GM12878 (cell line): ENCODE measurements around the gene CNTN6. TPM values are rescaled to one million over a fixed set of nuclear protein-coding genes. Genes with fewer than 3 reads are reported as not detected.

Experiments
- ATAC-seq: fragments of 200-7000 bp; cut with Tn5 transposase; 3 replicates; pipeline ENCODE4 v1.9.1; 2020; ENCODE audit warnings: mild to moderate bottlenecking, moderate library complexity
- BruUV-seq: library from RNA; stranded (reverse); fragments of 400-500 nt; replicated peaks from 2 replicates; lab custom pipeline; 2021; lab: Mats Ljungman, UMichigan
- CTCF ChIA-PET: fragments of 300-600 bp; sonication (Branson Sonifier 250); formaldehyde crosslinking; extraction: SDS; loops from one replicate; lab custom pipeline; 2021; ENCODE audit warnings: inconsistent platforms; lab: Yijun Ruan, JAX
- POLR2A ChIA-PET: fragments of 350-600 bp; formaldehyde crosslinking; extraction: SDS; loops from one replicate; lab custom pipeline; 2021; ENCODE audit warnings: inconsistent platforms; lab: Charles Lee
- RAD21 ChIA-PET: fragments of 300-600 bp; sonication (Branson Sonifier 250); formaldehyde crosslinking; loops from one replicate; lab custom pipeline; 2023; ENCODE audit warnings: antibody characterized with exemption; ENCODE audit not compliant: unreplicated experiment; lab: Charles Lee
- SMC1A ChIA-PET: fragments of 300-600 bp; sonication (Branson Sonifier 250); formaldehyde crosslinking; loops from one replicate; lab custom pipeline; 2023; ENCODE audit not compliant: unreplicated experiment, uncharacterized antibody; lab: Charles Lee
- DNase-seq: peaks from one replicate; pipeline ENCODE4 v3.0.0-alpha.2; 2011; ENCODE audit warnings: low read depth, low spot score
- FAIRE-seq: peaks from 3 replicates; lab custom pipeline; 2011; peaks lifted over from hg19 to GRCh38; lab: Jason Lieb, UNC
- H2AFZ ChIP-seq: 2 replicates; pipeline ENCODE4 v1.6.0; 2011; ENCODE audit warnings: low read depth, low read length, control low read depth; ENCODE audit not compliant: control insufficient read depth
- H3K27ac ChIP-seq: 2 replicates; pipeline ENCODE4 v1.5.1; 2011; ENCODE audit warnings: control low read depth; ENCODE audit not compliant: control insufficient read depth, insufficient read depth
- H3K27me3 ChIP-seq, 2 experiments: replicated peaks in 1 of 2; 2 replicates each; pipeline versions ENCODE4 v1.6.0 to v1.6.1; 2011; ENCODE audit warnings: low read length in 1 of 2; ENCODE audit not compliant: control insufficient read depth in 2 of 2, insufficient read depth in 2 of 2
- H3K36me3 ChIP-seq, 2 experiments: 2 replicates each; pipeline ENCODE4 v1.5.1; 2011; ENCODE audit warnings: low read length in 1 of 2; ENCODE audit not compliant: control insufficient read depth in 2 of 2, insufficient read depth in 2 of 2
- H3K4me1 ChIP-seq: 2 replicates; pipeline ENCODE4 v1.6.1; 2011; ENCODE audit warnings: mild to moderate bottlenecking, low read length, moderate library complexity, mixed read lengths; ENCODE audit not compliant: control insufficient read depth, insufficient read depth
- H3K4me2 ChIP-seq: 2 replicates; pipeline ENCODE4 v1.6.0; 2011; ENCODE audit warnings: control low read depth; ENCODE audit not compliant: control insufficient read depth, insufficient read depth
- H3K4me3 ChIP-seq: fragments of 200-600 bp; sonication (generic); 2 replicates; pipeline ENCODE4 v1.5.1; 2016
- H3K79me2 ChIP-seq: 2 replicates; pipeline ENCODE4 v1.6.0; 2011; ENCODE audit warnings: low read length; ENCODE audit not compliant: control insufficient read depth, insufficient read depth
- H3K9ac ChIP-seq: 2 replicates; pipeline ENCODE4 v1.8.0; 2011; ENCODE audit warnings: low read length, control low read depth, mixed read lengths; ENCODE audit not compliant: control insufficient read depth, insufficient read depth
- H3K9me3 ChIP-seq: replicated peaks from 3 replicates; pipeline ENCODE4 v1.5.1; 2011; ENCODE audit warnings: mild to moderate bottlenecking, low read length; ENCODE audit not compliant: control insufficient read depth, insufficient read depth
- H4K20me1 ChIP-seq: 2 replicates; pipeline ENCODE4 v1.6.0; 2011; ENCODE audit not compliant: control insufficient read depth, insufficient read depth
- FOS ChIP-seq: IDR thresholded peaks from 3 replicates; pipeline ENCODE4 v1.6.1; 2011; ENCODE audit warnings: borderline replicate concordance; ENCODE audit not compliant: insufficient read length; ENCODE audit errors: extremely low read depth
- FOXM1 ChIP-seq: IDR thresholded peaks from 2 replicates; pipeline ENCODE4 v1.6.1; 2012; ENCODE audit warnings: low read depth, mild to moderate bottlenecking, inconsistent platforms, low read length, moderate library complexity
- GABPA ChIP-seq: IDR thresholded peaks from 2 replicates; pipeline ENCODE4 v1.6.1; 2014; ENCODE audit warnings: antibody characterized with exemption, low read depth, mild to moderate bottlenecking, inconsistent platforms
- HCFC1 ChIP-seq: fragments of 150-350 bp; IDR thresholded peaks from 2 replicates; pipeline ENCODE4 v1.6.1; 2014; ENCODE audit warnings: low read length
- JUNB ChIP-seq: IDR thresholded peaks from 2 replicates; pipeline ENCODE4 v1.6.1; 2016; ENCODE audit warnings: antibody characterized with exemption, mild to moderate bottlenecking
- KAT2A ChIP-seq: conservative IDR thresholded peaks from 2 replicates; pipeline ENCODE4 v1.6.1; 2011; ENCODE audit warnings: low read depth, low read length; ENCODE audit not compliant: control insufficient read depth
- MEF2B ChIP-seq: fragments of 450-650 bp; IDR thresholded peaks from 2 replicates; pipeline ENCODE4 v1.6.1; 2018; ENCODE audit warnings: mild to moderate bottlenecking, moderate library complexity; ENCODE audit not compliant: partially characterized antibody, poor library complexity, severe bottlenecking
- NFYA ChIP-seq: IDR thresholded peaks from 2 replicates; pipeline ENCODE4 v1.6.1; 2011; ENCODE audit warnings: low read depth, mild to moderate bottlenecking, low read length, improper control_type of control experiment, borderline replicate concordance
- NR2C1 ChIP-seq: fragments of 450-650 bp; IDR thresholded peaks from 2 replicates; pipeline ENCODE4 v1.6.1; 2017; ENCODE audit warnings: antibody characterized with exemption, mild to moderate bottlenecking, moderate library complexity
- NR2F1 ChIP-seq: fragments of 450-650 bp; conservative IDR thresholded peaks from 2 replicates; pipeline ENCODE4 v1.6.1; 2017; ENCODE audit warnings: mild to moderate bottlenecking
- REST ChIP-seq: IDR thresholded peaks from 2 replicates; pipeline ENCODE4 v1.6.1; 2012; ENCODE audit warnings: mild to moderate bottlenecking, low read depth, low read length
- SUZ12 ChIP-seq: fragments of 200-600 bp; sonication (generic); IDR thresholded peaks from one replicate; pipeline ENCODE4 v1.6.1; 2018; ENCODE audit warnings: antibody characterized with exemption, mild to moderate bottlenecking; ENCODE audit not compliant: unreplicated experiment
- in situ Hi-C: fragments of 300-500 bp; cut with MboI; formaldehyde crosslinking; loops from 9 replicates; pipeline ENCODE4 v1.14.3; 2018; ENCODE audit warnings: mixed read lengths
- intact Hi-C: fragments of 100-400 bp; cut with micrococcal nuclease; formaldehyde crosslinking; loops from one replicate; pipeline ENCODE4 v1.14.2; 2022; ENCODE audit not compliant: unreplicated experiment
- polyA plus RNA-seq, 11 experiments: library from polyadenylated mRNA; depleted of rRNA in 4 of 11; unstranded in 6 of 11; stranded (reverse) in 5 of 11; fragments of >200 nt; fragmentation: Nextera tagmentation in 4 of 11; fragmentation: Illumina TruSeq in 1 of 11; extraction: Ambion mirVana in 4 of 11; extraction: Trizol in 1 of 11; gene quantifications; 1 replicate in 1 of 11; 2 replicates in 10 of 11; pipeline versions ENCODE4 v1.2.1 to v1.2.3, GENCODE V29; 2011 to 2016; ENCODE audit warnings: inconsistent platforms in 2 of 11, missing spikeins in 2 of 11, low read depth in 1 of 11
- total RNA-seq, 4 experiments: library from RNA; depleted of rRNA in 3 of 4; stranded (reverse); fragments of >200 nt in 3 of 4; fragmentation: Illumina TruSeq in 1 of 4; extraction: Trizol in 1 of 4; gene quantifications; 2 replicates each; pipeline versions ENCODE4 v1.2.1 to v1.2.3, GENCODE V29; 2013 to 2021
- TF ChIP-seq, protein P1 (sequence below): IDR thresholded peaks from 2 replicates; pipeline ENCODE4 v1.6.1; 2012; ENCODE audit warnings: low read length, inconsistent platforms
- TF ChIP-seq, protein P2 (sequence below): fragments of 450-650 bp; IDR thresholded peaks from 2 replicates; pipeline ENCODE4 v1.6.1; 2017; ENCODE audit warnings: mild to moderate bottlenecking, moderate library complexity

The CNTN6 gene
- total and polyA plus RNA-seq, 10 of the 15 experiments (the other 5 are each of a cell fraction or from before 2014, with no cell fraction given): not detected

DNA sequence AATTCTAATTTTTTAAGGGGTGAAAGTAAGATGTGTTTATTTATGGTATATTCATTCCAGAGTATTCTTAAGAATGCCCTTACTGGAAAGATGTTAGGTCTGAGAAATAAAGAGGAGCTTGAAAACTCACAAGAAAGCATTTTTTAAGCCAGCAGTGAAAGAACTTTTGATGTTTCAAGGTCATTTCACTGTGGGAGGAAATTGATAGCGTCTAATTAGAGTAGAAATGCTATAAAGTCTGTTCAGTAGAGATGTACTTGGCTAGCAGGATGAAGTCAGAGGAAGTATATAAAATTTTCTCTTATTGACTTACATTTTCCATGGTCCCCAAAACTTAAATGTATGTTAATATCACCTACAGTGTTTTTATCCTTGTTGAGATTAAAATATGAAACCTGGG, 354.6 kb downstream of the CNTN6 start (continued):
- TF ChIP-seq REST: no peak
- TF ChIP-seq, protein P1, sequence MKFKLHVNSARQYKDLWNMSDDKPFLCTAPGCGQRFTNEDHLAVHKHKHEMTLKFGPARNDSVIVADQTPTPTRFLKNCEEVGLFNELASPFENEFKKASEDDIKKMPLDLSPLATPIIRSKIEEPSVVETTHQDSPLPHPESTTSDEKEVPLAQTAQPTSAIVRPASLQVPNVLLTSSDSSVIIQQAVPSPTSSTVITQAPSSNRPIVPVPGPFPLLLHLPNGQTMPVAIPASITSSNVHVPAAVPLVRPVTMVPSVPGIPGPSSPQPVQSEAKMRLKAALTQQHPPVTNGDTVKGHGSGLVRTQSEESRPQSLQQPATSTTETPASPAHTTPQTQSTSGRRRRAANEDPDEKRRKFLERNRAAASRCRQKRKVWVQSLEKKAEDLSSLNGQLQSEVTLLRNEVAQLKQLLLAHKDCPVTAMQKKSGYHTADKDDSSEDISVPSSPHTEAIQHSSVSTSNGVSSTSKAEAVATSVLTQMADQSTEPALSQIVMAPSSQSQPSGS: no peak
- TF ChIP-seq, all 136 proteins: peak for 0

DNA sequence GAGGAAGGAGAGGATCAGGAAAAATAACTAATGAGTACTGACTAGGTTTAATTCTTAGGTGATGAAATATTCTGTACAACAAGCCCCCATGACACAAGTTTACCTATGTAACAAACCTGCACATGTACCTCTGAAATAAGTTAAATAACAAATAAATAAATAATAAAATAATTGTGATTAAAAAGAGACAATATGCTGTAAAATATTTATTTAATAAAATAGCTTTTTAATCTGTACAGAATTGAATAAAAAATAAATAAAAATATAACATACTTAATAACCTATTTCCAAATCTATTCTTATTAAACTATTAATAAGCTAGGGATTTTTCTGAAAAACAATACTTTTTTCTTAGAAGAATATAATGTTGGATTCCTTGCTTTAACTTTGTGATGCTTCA, 355.6 kb downstream of the CNTN6 start:
- TF ChIP-seq SUZ12: no peak
- TF ChIP-seq, protein P2, sequence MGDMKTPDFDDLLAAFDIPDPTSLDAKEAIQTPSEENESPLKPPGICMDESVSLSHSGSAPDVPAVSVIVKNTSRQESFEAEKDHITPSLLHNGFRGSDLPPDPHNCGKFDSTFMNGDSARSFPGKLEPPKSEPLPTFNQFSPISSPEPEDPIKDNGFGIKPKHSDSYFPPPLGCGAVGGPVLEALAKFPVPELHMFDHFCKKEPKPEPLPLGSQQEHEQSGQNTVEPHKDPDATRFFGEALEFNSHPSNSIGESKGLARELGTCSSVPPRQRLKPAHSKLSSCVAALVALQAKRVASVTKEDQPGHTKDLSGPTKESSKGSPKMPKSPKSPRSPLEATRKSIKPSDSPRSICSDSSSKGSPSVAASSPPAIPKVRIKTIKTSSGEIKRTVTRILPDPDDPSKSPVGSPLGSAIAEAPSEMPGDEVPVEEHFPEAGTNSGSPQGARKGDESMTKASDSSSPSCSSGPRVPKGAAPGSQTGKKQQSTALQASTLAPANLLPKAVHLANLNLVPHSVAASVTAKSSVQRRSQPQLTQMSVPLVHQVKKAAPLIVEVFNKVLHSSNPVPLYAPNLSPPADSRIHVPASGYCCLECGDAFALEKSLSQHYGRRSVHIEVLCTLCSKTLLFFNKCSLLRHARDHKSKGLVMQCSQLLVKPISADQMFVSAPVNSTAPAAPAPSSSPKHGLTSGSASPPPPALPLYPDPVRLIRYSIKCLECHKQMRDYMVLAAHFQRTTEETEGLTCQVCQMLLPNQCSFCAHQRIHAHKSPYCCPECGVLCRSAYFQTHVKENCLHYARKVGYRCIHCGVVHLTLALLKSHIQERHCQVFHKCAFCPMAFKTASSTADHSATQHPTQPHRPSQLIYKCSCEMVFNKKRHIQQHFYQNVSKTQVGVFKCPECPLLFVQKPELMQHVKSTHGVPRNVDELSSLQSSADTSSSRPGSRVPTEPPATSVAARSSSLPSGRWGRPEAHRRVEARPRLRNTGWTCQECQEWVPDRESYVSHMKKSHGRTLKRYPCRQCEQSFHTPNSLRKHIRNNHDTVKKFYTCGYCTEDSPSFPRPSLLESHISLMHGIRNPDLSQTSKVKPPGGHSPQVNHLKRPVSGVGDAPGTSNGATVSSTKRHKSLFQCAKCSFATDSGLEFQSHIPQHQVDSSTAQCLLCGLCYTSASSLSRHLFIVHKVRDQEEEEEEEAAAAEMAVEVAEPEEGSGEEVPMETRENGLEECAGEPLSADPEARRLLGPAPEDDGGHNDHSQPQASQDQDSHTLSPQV: no peak
- TF ChIP-seq FOS: no peak
- no peak for TF ChIP-seq GABPA
- TF ChIP-seq HCFC1: no peak
- no peak for TF ChIP-seq FOXM1
- no peak for TF ChIP-seq NR2F1
- no peak for TF ChIP-seq KAT2A
- TF ChIP-seq NFYA: no peak
- TF ChIP-seq JUNB: no peak
- TF ChIP-seq MEF2B: no peak
- TF ChIP-seq NR2C1: no peak
- in situ Hi-C loops (no loop called here), intact Hi-C loops (loop anchor here (10.0 kb wide), 1 partner anchor 1566 kb away; no protein-coding TSS in a partner anchor)
- no TSS peak for BruUV-seq
- H2AFZ ChIP-seq: no peak overlapping the region
- no peak overlapping the region for H3K4me2 ChIP-seq
- no peaks in the 10 kb centered on the region for H3K27me3 ChIP-seq
- H4K20me1 ChIP-seq: no peaks in the 10 kb centered on the region
- no peaks in the 10 kb centered on the region for H3K9me3 ChIP-seq
- no peak for FAIRE-seq
- ChIA-PET CTCF (no interaction called here), RAD21 (no interaction called here), POLR2A (no interaction called here), SMC1A (interaction anchor here (1.0 kb wide), 1 partner anchor 18 kb away, joined by 3 read pairs; no protein-coding TSS in a partner anchor)
- no peak overlapping the region for H3K4me3 ChIP-seq
- H3K4me1 ChIP-seq: no peaks in the 10 kb centered on the region
- H3K27ac ChIP-seq: no peak overlapping the region
- H3K36me3 ChIP-seq: no peaks in the 10 kb centered on the region
- no peaks in the 10 kb centered on the region for H3K79me2 ChIP-seq
- H3K9ac ChIP-seq: no peak overlapping the region
- ATAC-seq: no peak
- DNase-seq: no peak
